Kidney (tissue), 14 donors: ENCODE data around the gene TRIM8. TPM values are rescaled to one million over a fixed set of nuclear protein-coding genes. Genes with fewer than 3 reads are reported as not detected.

Source experiments
- DNase-seq, 5 donors: peaks; one replicate each; pipeline ENCODE4 v3.0.0-alpha.2; 2013 to 2020
- FAIRE-seq: peaks from 2 replicates; lab custom pipeline; 2012; peaks lifted over from hg19 to GRCh38; lab: Jason Lieb, UNC
- H3K27ac ChIP-seq, 2 donors: one replicate each; pipeline ENCODE4 v1.7.0; 2013; ENCODE audit warnings: low read depth in 2 of 2, low read length in 2 of 2, inconsistent platforms in 1 of 2
- H3K27me3 ChIP-seq: one replicate; pipeline ENCODE4 v1.7.1; 2013; ENCODE audit warnings: low read length, inconsistent platforms; ENCODE audit not compliant: control insufficient read depth, insufficient read depth
- H3K36me3 ChIP-seq, 3 donors: one replicate each; pipeline versions ENCODE4 v1.7.0 to v1.7.1; 2013; ENCODE audit warnings: low read length in 3 of 3, control low read depth in 1 of 3, inconsistent platforms in 1 of 3; ENCODE audit not compliant: insufficient read depth in 3 of 3, control insufficient read depth in 2 of 3
- H3K4me1 ChIP-seq, 3 donors: one replicate each; pipeline versions ENCODE4 v1.7.0 to v1.7.1; 2013; ENCODE audit warnings: low read length in 3 of 3, inconsistent platforms in 1 of 3, low read depth in 1 of 3; ENCODE audit not compliant: control insufficient read depth in 2 of 3, insufficient read depth in 2 of 3
- H3K4me3 ChIP-seq, 3 donors: one replicate each; pipeline versions ENCODE4 v1.7.0 to v1.8.1; 2013; ENCODE audit warnings: low read length in 3 of 3, control low read depth in 1 of 3, inconsistent platforms in 1 of 3
- H3K9ac ChIP-seq, 3 donors: one replicate each; pipeline versions ENCODE4 v1.7.0 to v1.7.1; 2013; ENCODE audit warnings: low read length in 3 of 3, control low read depth in 1 of 3, inconsistent platforms in 1 of 3
- H3K9me3 ChIP-seq, 3 donors: one replicate each; pipeline versions ENCODE4 v1.7.0 to v1.7.1; 2013; ENCODE audit warnings: low read length in 3 of 3, control low read depth in 1 of 3, inconsistent platforms in 1 of 3; ENCODE audit not compliant: control insufficient read depth in 2 of 3, insufficient read depth in 1 of 3
- CTCF ChIP-seq: IDR thresholded peaks from 3 replicates; pipeline ENCODE4 v1.5.1; 2012; ENCODE audit warnings: mild to moderate bottlenecking, moderate library complexity, borderline replicate concordance; ENCODE audit not compliant: insufficient read depth; ENCODE audit errors: extremely low read depth
- intact Hi-C: fragments of 100-400 bp; cut with DNase I; formaldehyde crosslinking; loops from one replicate; pipeline ENCODE4 v1.11.1; 2022
- polyA plus RNA-seq: library from polyadenylated mRNA; stranded (reverse); fragments of 350-450 nt; fragmentation: Illumina TruSeq; extraction: RNeasy Lipid Tissue Mini Kit (QIAGEN cat#74804); gene quantifications from one replicate; pipeline ENCODE4 v1.2.3, GENCODE V29; 2014; ENCODE audit warnings: low read depth, low replicate concordance; ENCODE audit not compliant: insufficient read depth
- total RNA-seq: library from RNA; stranded (reverse); fragmentation: NEBNext Ultra II Directional; extraction: Animal tissue kit (Norgen Biotek cat#: 25700); gene quantifications from one replicate; pipeline ENCODE4 v1.2.1, GENCODE V29; 2021
- donor health status: control.
- donor health status: control.
- donor health status: control.
- donor health status: control.
- donor health status: control.
- donor health status: DM: yes; HTN: yes; CAD: no.
- donor health status: Normal renal cell carcinoma (clear cell type).

TRIM8 gene
- total and polyA plus RNA-seq, 2 donors from 2014 or later, result 160 to 198 TPM

- Histone ChIP-seq H3K9me3 (no peaks in the 10 kb centered on the region), H3K9ac (peak overlapping the region in 2 of 3 donors; percentile 36 to 49), H3K4me1 (peaks cover 38 to 55% (median 44%) of the 10 kb centered on the region in 3 donors), H3K27me3 (no peaks in the 10 kb centered on the region), H3K4me3 (peak overlapping the region in 2 of 3 donors; percentile 27 to 57), H3K36me3 (no peaks in the 10 kb centered on the region), H3K27ac (peak overlapping the region; percentile 69 to 91)
- intact Hi-C loops, result no loop called here
- FAIRE-seq (no peak), DNase-seq (peak in 1 of 5 donors; percentile 61)
- no peak for TF ChIP-seq CTCF
These were observed 29.0 kb downstream of the TRIM8 start for GRCh38 chr10:102673236-102673818.

GRCh38 chr10:102673819-102674511, 29.7 kb downstream of the TRIM8 start:
- intact Hi-C loops, result no loop called here
- no peak for FAIRE-seq
- Histone ChIP-seq H3K4me3 (peak overlapping the region; percentile 7 to 57 (median 27)), H3K27me3 (no peaks in the 10 kb centered on the region), H3K9ac (peak overlapping the region in 2 of 3 donors; percentile 36 to 49), H3K9me3 (no peaks in the 10 kb centered on the region), H3K4me1 (peaks cover 42 to 62% (median 50%) of the 10 kb centered on the region in 3 donors), H3K36me3 (no peaks in the 10 kb centered on the region), H3K27ac (peak overlapping the region; percentile 69 to 91)
- peak; percentile 79 to 92 (median 88) for DNase-seq
- no peak for TF ChIP-seq CTCF

- no peak for FAIRE-seq
- H3K4me3 ChIP-seq, result peak overlapping the region in 1 of 3 donors; percentile 27
- intact Hi-C loops, result no loop called here
These were observed 30.3 kb downstream of the TRIM8 start for GRCh38 chr10:102674566-102674965.

More at GRCh38 chr10:102674566-102674965, 30.3 kb downstream of the TRIM8 start:
- H3K4me1 ChIP-seq, result peaks cover 47 to 63% (median 56%) of the 10 kb centered on the region in 3 donors
- no peaks in the 10 kb centered on the region for H3K36me3 ChIP-seq
- TF ChIP-seq CTCF, result no peak
- DNase-seq, result peak in 1 of 5 donors; percentile 47
- H3K27ac ChIP-seq, result peak overlapping the region; percentile 69 to 91
- H3K9me3 ChIP-seq, result no peaks in the 10 kb centered on the region
- H3K9ac ChIP-seq, result peak overlapping the region in 1 of 3 donors; percentile 9
- no peaks in the 10 kb centered on the region for H3K27me3 ChIP-seq
